Left lung (tissue), 10 donors: ENCODE results near the gene SLC7A1. TPM values are rescaled to one million over a fixed set of nuclear protein-coding genes. Genes with fewer than 3 reads are reported as not detected.

Experiments
- ATAC-seq: fragments of 200-7000 bp; cut with Tn5 transposase; one replicate; pipeline ENCODE4 v1.9.1; 2020; ENCODE audit warnings: moderate library complexity
- DNase-seq, 4 donors: peaks; one replicate each; pipeline ENCODE4 v3.0.0-alpha.2; 2013 to 2020
- H3K27ac ChIP-seq, 2 donors: fragments of 200-600 bp; sonication (generic) in 1 of 2; one replicate each; pipeline versions ENCODE4 v1.5.0 to v1.8.0; 2020 to 2021
- H3K27me3 ChIP-seq, 2 donors: fragments of 200-600 bp; sonication (generic) in 1 of 2; one replicate each; pipeline versions ENCODE4 v1.5.0 to v1.8.0; 2020 to 2021
- H3K36me3 ChIP-seq, 2 donors: fragments of 200-600 bp; sonication (generic) in 1 of 2; one replicate each; pipeline versions ENCODE4 v1.5.0 to v1.8.0; 2020 to 2021
- H3K4me1 ChIP-seq, 2 donors: fragments of 200-600 bp; one replicate each; pipeline ENCODE4 v1.8.0; 2021
- H3K4me3 ChIP-seq, 2 donors: fragments of 200-600 bp; sonication (generic) in 1 of 2; one replicate each; pipeline versions ENCODE4 v1.5.0 to v1.8.0; 2020 to 2021; ENCODE audit warnings: mild to moderate bottlenecking in 1 of 2
- H3K9me3 ChIP-seq, 2 donors: fragments of 200-600 bp; sonication (generic) in 1 of 2; one replicate each; pipeline versions ENCODE4 v1.5.0 to v1.8.0; 2020 to 2021
- intact Hi-C, 2 donors: fragments of 100-400 bp; cut with DNase I; formaldehyde crosslinking; loops; one replicate each; pipeline versions ENCODE4 v1.11.2 to v1.14.2; 2022
- polyA plus RNA-seq, 6 donors: library from polyadenylated mRNA; unstranded; fragments of 120-200 nt; gene quantifications; one replicate each; pipeline ENCODE4 v1.2.1, GENCODE V29; 2013; ENCODE audit not compliant: insufficient read length in 6 of 6
- total RNA-seq, 2 donors: library from RNA; stranded (reverse); fragmentation: NEBNext Ultra II Directional; extraction: Animal tissue kit (Norgen Biotek cat#: 25700); gene quantifications; one replicate each; pipeline ENCODE4 v1.2.1, GENCODE V29; 2021
- TF ChIP-seq, protein P1 (sequence below), 2 donors: fragments of 200-600 bp; sonication (generic) in 1 of 2; IDR thresholded peaks; one replicate each; pipeline versions ENCODE4 v1.5.0 to v1.8.0; 2021; ENCODE audit warnings: antibody characterized with exemption in 2 of 2
- donor health status: DM: no; HTN: yes; CAD: no.
- donor health status: DM: no; HTN: no; CAD: no.

SLC7A1 gene
- total and polyA plus RNA-seq, 8 donors: 10.0 to 54.2 (median 11.3) TPM

DNA sequence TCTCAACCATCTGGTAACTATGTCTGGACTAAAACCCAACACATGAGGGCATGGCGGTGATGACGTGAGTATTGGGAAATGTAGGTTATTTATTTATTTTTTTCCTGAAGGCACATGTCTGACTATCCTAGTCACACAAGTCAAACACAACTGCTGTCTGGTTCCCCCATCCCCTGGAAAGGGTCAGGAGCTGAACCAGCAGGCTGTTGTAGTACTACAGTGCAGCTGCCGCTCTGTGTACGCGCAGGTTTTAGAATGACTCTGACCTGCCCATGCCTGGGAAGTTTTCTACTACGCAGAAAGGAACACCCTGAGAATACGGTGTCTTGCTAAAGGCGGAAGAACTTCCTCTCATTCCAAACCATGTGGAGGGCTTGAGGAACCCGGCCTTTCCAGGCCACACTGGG lies 1.2 kb downstream of the SLC7A1 start:
- intact Hi-C loops: no loop called here
- Histone ChIP-seq H3K9me3 (no peaks in the 10 kb centered on the region), H3K36me3 (no peaks in the 10 kb centered on the region), H3K4me1 (peaks cover 0 to 16% of the 10 kb centered on the region in 2 donors), H3K27me3 (peaks cover 0 to 32% of the 10 kb centered on the region in 2 donors), H3K27ac (peak overlapping the region; percentile 73 to 84), H3K4me3 (peak overlapping the region; percentile 67 to 82)
- DNase-seq (peak in 2 of 4 donors; percentile 31 to 45), ATAC-seq (peak; percentile 60)
- TF ChIP-seq, protein P1, sequence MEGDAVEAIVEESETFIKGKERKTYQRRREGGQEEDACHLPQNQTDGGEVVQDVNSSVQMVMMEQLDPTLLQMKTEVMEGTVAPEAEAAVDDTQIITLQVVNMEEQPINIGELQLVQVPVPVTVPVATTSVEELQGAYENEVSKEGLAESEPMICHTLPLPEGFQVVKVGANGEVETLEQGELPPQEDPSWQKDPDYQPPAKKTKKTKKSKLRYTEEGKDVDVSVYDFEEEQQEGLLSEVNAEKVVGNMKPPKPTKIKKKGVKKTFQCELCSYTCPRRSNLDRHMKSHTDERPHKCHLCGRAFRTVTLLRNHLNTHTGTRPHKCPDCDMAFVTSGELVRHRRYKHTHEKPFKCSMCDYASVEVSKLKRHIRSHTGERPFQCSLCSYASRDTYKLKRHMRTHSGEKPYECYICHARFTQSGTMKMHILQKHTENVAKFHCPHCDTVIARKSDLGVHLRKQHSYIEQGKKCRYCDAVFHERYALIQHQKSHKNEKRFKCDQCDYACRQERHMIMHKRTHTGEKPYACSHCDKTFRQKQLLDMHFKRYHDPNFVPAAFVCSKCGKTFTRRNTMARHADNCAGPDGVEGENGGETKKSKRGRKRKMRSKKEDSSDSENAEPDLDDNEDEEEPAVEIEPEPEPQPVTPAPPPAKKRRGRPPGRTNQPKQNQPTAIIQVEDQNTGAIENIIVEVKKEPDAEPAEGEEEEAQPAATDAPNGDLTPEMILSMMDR (IDR thresholded peaks at IDR 0.05): no peak

DNA sequence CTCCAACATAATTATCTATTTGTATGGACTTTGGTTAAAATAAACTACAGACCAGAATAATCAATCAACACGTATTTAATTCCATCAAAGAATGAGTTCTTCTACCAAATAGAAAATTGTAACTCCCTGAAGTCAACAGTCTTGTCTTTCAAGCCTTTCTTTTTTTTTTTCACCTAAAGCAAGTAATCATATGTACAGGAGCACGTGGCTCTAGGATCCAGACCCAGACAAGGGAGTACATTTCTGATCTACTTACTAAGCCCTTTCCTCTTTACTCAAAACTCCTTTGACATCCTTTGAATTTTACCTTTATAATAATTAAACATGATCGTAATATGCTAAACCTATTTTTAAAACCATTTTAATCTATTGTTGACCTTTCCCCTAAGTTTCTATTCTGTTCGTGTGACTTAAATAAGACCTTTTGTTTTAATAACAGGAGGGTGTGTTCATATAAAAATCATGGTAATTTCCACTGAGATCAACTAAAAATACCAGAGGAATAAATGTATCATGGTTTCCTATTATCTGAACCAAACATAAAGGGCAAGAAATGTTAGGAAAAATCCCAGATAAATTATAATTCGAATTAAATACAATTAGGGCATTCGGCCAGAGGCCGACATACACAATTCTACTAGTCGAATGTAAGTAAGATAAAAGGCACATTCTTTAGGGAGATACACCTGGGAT lies 1.7 kb downstream of the SLC7A1 start:
- peak overlapping the region in 1 of 2 donors; percentile 82 for H3K4me3 ChIP-seq
- intact Hi-C loops: no loop called here
- peaks cover 0 to 16% of the 10 kb centered on the region in 2 donors for H3K4me1 ChIP-seq
- no peaks in the 10 kb centered on the region for H3K36me3 ChIP-seq
- H3K9me3 ChIP-seq: no peaks in the 10 kb centered on the region
- H3K27ac ChIP-seq: no peak overlapping the region
- ATAC-seq (no peak), DNase-seq (no peak)
- TF ChIP-seq, protein P1 (IDR thresholded peaks at IDR 0.05): no peak
- peaks cover 0 to 32% of the 10 kb centered on the region in 2 donors for H3K27me3 ChIP-seq

DNA sequence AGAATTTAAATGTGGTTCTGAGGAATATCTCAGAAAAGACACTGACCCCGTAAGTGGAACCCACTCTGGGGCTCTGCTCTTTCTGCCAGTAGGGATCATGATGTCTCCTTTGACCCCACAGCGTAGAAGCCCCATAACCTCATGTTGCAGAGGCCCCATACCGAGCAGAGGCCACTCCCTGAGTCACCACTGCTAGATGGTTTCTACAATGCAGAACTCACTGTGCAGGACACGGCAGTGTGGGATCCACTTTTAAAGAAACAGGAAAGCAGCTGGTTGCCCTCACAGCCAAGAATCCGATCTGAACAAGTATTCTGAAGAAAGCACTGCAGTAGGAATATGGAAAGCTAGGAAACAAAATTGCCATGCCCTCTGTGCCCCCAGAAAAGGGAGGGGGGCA lies 4.2 kb downstream of the SLC7A1 start:
- Histone ChIP-seq H3K27ac (no peak overlapping the region), H3K9me3 (no peaks in the 10 kb centered on the region), H3K27me3 (peaks cover 0 to 16% of the 10 kb centered on the region in 2 donors), H3K36me3 (no peaks in the 10 kb centered on the region), H3K4me3 (no peak overlapping the region), H3K4me1 (peaks cover 0 to 14% of the 10 kb centered on the region in 2 donors)
- DNase-seq (no peak), ATAC-seq (no peak)
- intact Hi-C loops: no loop called here
- TF ChIP-seq, protein P1 (IDR thresholded peaks at IDR 0.05): no peak

DNA sequence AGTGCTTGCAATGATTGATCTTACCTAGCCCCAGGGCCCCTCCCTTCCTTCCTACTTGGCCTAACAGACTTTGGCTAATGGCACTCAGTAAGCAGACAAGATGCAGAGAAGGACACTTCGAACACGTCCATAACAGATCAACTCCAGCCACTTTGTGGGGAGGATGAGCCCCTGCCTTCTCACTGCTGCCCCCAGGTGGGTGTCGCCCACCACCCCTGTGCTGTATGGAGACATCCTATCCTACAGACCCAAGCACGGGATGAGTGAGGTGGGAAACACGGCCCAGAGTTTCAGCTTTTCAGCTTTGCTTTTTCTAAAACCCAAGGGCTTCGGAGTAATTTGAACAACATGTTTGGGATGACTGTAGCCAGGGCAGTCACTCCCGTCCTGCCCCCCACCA lies 5.5 kb downstream of the SLC7A1 start:
- Histone ChIP-seq H3K36me3 (no peaks in the 10 kb centered on the region), H3K9me3 (no peaks in the 10 kb centered on the region), H3K4me1 (peaks cover 0 to 8% of the 10 kb centered on the region in 2 donors), H3K27ac (no peak overlapping the region), H3K4me3 (no peak overlapping the region), H3K27me3 (peaks cover 0 to 6% of the 10 kb centered on the region in 2 donors)
- TF ChIP-seq, protein P1 (IDR thresholded peaks at IDR 0.05): no peak
- ATAC-seq: no peak
- intact Hi-C loops: no loop called here
- no peak for DNase-seq

DNA sequence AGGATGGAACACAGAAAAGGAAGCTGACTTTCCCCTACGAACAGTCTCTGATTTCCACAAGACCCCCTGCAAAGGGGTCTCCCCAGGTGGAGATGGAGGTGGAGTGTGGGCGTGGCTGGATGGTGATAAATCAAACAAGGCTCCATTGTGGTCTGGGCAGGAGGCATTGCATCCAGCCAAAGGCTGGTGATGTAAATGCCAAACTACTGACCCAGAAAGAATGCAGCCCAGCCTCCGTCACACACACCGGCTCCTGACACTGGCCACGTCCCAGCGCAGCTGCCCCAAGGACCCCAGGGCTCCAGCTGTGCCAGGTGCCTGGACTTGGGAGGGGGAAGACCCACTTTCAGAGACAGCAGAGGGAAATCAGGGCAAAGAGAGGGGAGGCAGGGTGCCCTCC lies 6.3 kb downstream of the SLC7A1 start:
- TF ChIP-seq, protein P1 (IDR thresholded peaks at IDR 0.05): no peak
- intact Hi-C loops: no loop called here
- Histone ChIP-seq H3K27me3 (no peaks in the 10 kb centered on the region), H3K4me1 (peaks cover 0 to 4% of the 10 kb centered on the region in 2 donors), H3K9me3 (no peaks in the 10 kb centered on the region), H3K27ac (no peak overlapping the region), H3K36me3 (no peaks in the 10 kb centered on the region), H3K4me3 (no peak overlapping the region)
- DNase-seq (no peak), ATAC-seq (no peak)
